ENCODE data around the gene ATP2A3. TPM values are rescaled to one million over a fixed set of nuclear protein-coding genes. Genes with fewer than 3 reads are reported as not detected.
A peak's percentile ranks its signal among the peaks of the same experiment; 100 is the strongest.

ATP2A3 gene
- polyA plus RNA-seq, 2 donors = 5.8 to 7.8 TPM

DNA sequence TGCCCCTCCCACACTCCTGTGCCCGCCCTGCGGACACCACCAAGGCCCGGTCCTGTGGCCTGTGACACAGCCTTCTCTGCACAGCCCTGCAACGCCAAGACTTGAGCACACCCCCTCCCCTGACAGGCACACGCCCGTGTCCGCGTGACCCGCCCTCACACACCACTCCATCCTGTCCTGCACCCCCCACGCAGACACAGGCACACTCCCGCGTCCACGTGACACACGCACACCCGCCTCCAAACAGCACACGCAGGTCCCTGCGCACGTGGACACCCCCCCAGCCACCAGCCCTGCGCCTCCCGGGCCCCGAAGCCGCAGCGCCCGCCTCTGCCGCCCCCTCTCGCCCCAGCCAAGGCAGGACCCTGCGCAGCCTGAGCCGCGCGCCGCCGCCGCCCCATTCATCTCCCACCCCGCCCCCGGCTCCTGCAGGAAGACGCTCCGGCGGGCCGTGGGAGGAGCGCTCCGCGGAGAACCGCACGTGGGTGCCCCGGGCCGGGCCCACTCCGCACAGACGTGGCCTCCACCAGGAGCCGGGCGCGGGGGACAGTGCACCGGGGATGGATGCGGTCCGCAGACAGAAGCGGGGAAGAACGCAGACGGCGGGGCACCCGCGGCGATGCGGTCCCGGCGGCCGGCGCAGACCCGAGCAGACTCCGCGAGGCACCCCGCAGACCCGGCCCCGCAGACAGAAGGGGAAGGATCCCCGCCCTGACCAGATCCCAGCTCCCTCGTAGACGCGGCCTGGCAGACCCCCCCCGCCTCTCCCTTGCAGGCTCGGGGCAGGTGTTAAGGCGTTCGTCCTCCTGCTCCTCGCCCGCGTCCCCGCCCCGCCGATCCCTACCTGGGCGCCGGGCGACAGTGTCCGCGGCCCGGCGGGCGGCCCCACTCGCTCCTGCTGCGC lies 71.9 kb downstream of the ATP2A3 start:
- Histone ChIP-seq H3K4me1 (ENCODE audit: control insufficient read depth in 2 of 2, insufficient read depth in 2 of 2, low read length in 1 of 2) (peaks cover 6 to 57% of the 10 kb centered on the region in 2 donors), H3K36me3 (ENCODE audit: control insufficient read depth in 2 of 2, insufficient read depth in 2 of 2, low read length in 1 of 2) (no peaks in the 10 kb centered on the region), H3K4me3 (ENCODE audit: low read depth in 1 of 2, low read length in 2 of 2) (peak overlapping the region; percentile 51 to 55), H3K27me3 (ENCODE audit: control insufficient read depth in 1 of 2, insufficient read depth in 2 of 2, low read length in 2 of 2) (no peaks in the 10 kb centered on the region), H3K9me3 (ENCODE audit: control insufficient read depth in 2 of 2, insufficient read depth in 1 of 2, low read depth in 1 of 2, low read length in 1 of 2) (no peaks in the 10 kb centered on the region), H3K27ac (ENCODE audit: low read depth in 2 of 2, low read length in 1 of 2) (peak overlapping the region; percentile 62 to 63)
- WGBS, 2 donors = 0 to 1% methylated on average over 80 to 96 of the region's 96 CpGs

DNA sequence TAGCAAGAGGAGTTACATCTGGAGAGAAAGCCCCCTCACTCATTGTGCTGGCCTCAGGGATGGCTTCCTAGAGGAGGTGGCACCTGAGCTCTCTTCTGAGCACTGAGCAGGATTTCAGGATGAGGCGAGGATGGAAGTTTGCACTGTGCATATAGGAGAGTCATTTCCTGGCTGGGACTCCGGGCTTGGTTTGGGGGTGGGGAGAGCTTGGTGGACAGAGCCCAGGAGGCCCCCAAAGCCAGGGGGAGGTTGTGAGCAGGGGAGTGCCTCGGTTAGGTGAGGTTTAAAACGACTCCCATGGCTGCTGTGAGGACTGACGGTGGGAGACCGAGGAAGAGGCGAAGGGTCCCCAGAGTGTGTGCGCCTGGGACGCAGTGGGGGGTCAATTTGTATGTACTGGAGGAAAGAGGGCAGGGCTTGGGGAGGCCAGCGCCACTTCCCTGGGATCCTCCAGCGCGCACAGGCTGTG lies 72.6 kb downstream of the ATP2A3 start:
- Histone ChIP-seq H3K4me1 (ENCODE audit: control insufficient read depth in 2 of 2, insufficient read depth in 2 of 2, low read length in 1 of 2) (peaks cover 6 to 61% of the 10 kb centered on the region in 2 donors), H3K9me3 (ENCODE audit: control insufficient read depth in 2 of 2, insufficient read depth in 1 of 2, low read depth in 1 of 2, low read length in 1 of 2) (no peaks in the 10 kb centered on the region), H3K27ac (ENCODE audit: low read depth in 2 of 2, low read length in 1 of 2) (peak overlapping the region in 1 of 2 donors; percentile 62), H3K36me3 (ENCODE audit: control insufficient read depth in 2 of 2, insufficient read depth in 2 of 2, low read length in 1 of 2) (no peaks in the 10 kb centered on the region), H3K27me3 (ENCODE audit: control insufficient read depth in 1 of 2, insufficient read depth in 2 of 2, low read length in 2 of 2) (no peaks in the 10 kb centered on the region), H3K4me3 (ENCODE audit: low read depth in 1 of 2, low read length in 2 of 2) (peak overlapping the region; percentile 51 to 55)
- WGBS, 2 donors = 47 to 48% methylated on average over 12 of the region's 12 CpGs

DNA sequence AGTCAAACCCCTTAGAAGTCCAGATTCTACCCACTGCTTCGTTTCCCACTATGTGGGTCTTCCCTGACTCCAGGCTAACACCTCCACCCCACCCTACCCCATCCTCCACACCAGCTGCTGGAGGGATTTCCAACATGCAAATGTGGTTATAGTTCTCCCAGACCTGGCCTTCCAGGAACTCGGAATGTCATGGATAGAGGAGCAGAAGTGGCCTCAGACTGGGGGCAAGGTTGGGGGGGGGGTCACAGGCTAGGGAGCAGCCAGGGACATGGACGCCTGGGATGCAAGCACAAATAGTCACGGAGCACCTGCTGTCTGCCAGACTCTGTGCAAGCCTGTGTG lies 73.4 kb downstream of the ATP2A3 start:
- H3K4me1 ChIP-seq (ENCODE audit: control insufficient read depth in 2 of 2, insufficient read depth in 2 of 2, low read length in 1 of 2) = peaks cover 6 to 59% of the 10 kb centered on the region in 2 donors
- WGBS, 2 donors = 56 to 57% methylated on average over 4 of the region's 4 CpGs
- H3K36me3 ChIP-seq (ENCODE audit: control insufficient read depth in 2 of 2, insufficient read depth in 2 of 2, low read length in 1 of 2) = no peaks in the 10 kb centered on the region
- H3K4me3 ChIP-seq (ENCODE audit: low read depth in 1 of 2, low read length in 2 of 2) = no peak overlapping the region
- H3K27me3 ChIP-seq (ENCODE audit: control insufficient read depth in 1 of 2, insufficient read depth in 2 of 2, low read length in 2 of 2) = no peaks in the 10 kb centered on the region
- no peaks in the 10 kb centered on the region for H3K9me3 ChIP-seq (ENCODE audit: control insufficient read depth in 2 of 2, insufficient read depth in 1 of 2, low read depth in 1 of 2, low read length in 1 of 2)
- H3K27ac ChIP-seq (ENCODE audit: low read depth in 2 of 2, low read length in 1 of 2) = peak overlapping the region; percentile 90

DNA sequence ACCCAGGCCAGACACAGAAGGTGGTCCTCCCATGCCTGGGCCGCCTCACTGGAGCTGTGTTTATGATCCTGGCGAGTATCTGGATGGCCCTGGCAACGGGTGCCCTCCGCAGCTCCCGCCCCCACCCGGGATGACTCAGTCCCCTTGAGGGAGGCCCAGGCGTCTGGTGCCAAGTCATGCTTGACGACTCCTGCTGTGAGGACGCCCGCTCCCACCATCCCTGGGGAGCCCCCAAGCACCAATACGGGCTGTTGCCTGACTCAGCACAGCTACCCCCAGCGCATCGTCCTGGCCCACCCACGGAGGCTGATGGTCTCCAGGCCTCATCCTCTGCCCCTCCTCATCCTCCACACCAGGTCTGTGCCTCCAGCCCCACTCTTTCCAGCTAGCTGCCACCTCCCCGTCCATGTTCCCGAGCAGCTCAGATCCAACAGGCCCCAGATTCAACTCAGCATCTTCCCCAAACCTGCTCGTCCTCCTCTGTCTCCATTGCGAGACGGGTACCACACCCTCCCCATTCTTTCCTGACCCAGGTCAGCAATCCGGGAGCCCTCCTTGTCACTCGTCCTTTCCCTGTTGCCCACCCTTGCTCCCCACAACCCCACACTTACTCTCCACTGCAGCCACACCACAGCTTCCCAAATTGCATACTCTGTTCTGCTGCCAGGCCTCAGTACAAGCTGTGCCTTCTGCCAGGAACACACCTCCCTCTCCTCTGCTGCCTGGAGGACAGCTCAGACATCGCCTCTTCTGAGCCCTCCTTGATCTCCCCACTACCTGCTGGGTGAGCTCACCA lies 74.0 kb downstream of the ATP2A3 start:
- 30 to 47% methylated on average over 22 of the region's 22 CpGs for WGBS, 2 donors
- peak overlapping the region; percentile 90 for H3K27ac ChIP-seq (ENCODE audit: low read depth in 2 of 2, low read length in 1 of 2)

DNA sequence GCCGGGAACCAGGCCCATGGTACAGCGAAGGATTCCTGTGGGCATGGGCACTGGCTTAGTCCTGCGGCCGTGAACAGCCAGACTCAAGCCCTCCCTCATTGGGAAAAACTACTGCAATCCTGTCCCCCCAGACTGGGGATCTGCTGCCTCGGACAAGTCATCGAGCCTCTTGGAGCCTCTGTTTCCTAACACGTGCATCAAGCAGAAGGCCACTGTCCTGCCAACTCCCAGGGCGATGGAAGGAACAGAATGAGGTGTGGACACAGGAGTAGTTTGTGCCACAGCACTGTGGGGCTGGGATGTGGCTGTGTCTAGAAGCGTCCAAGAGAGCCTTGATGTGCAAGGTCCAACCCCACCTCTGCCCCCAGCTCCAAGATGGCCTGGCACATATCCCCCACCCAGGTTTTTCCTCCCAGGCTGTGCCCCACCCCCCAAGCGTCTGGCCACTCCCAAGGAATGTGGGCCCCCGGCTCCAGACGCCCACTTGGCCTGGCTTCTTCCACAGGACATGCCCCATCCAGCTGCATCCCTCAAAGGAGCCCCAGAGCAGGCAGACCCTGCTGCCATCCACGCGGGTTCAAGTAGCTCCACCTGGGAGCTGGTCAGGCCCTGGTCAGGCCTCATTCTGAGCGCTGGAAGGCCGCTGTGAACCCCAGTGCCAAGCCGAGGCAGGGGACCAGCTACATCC lies 74.8 kb downstream of the ATP2A3 start:
- Histone ChIP-seq H3K4me3 (ENCODE audit: low read depth in 1 of 2, low read length in 2 of 2) (no peak overlapping the region), H3K9me3 (ENCODE audit: control insufficient read depth in 2 of 2, insufficient read depth in 1 of 2, low read depth in 1 of 2, low read length in 1 of 2) (no peaks in the 10 kb centered on the region), H3K4me1 (ENCODE audit: control insufficient read depth in 2 of 2, insufficient read depth in 2 of 2, low read length in 1 of 2) (peaks cover 6 to 54% of the 10 kb centered on the region in 2 donors), H3K27me3 (ENCODE audit: control insufficient read depth in 1 of 2, insufficient read depth in 2 of 2, low read length in 2 of 2) (no peaks in the 10 kb centered on the region), H3K36me3 (ENCODE audit: control insufficient read depth in 2 of 2, insufficient read depth in 2 of 2, low read length in 1 of 2) (peaks cover 0 to 4% of the 10 kb centered on the region in 2 donors), H3K27ac (ENCODE audit: low read depth in 2 of 2, low read length in 1 of 2) (peak overlapping the region; percentile 90)
- 72 to 77% methylated on average over 17 of the region's 17 CpGs for WGBS, 2 donors

More for the DNA sequence above, 74.0 kb downstream of the ATP2A3 start:
- H3K27me3 ChIP-seq (ENCODE audit: control insufficient read depth in 1 of 2, insufficient read depth in 2 of 2, low read length in 2 of 2) = no peaks in the 10 kb centered on the region
- H3K4me1 ChIP-seq (ENCODE audit: control insufficient read depth in 2 of 2, insufficient read depth in 2 of 2, low read length in 1 of 2) = peaks cover 6 to 58% of the 10 kb centered on the region in 2 donors
- H3K9me3 ChIP-seq (ENCODE audit: control insufficient read depth in 2 of 2, insufficient read depth in 1 of 2, low read depth in 1 of 2, low read length in 1 of 2) = no peaks in the 10 kb centered on the region
- H3K4me3 ChIP-seq (ENCODE audit: low read depth in 1 of 2, low read length in 2 of 2) = no peak overlapping the region
- H3K36me3 ChIP-seq (ENCODE audit: control insufficient read depth in 2 of 2, insufficient read depth in 2 of 2, low read length in 1 of 2) = peaks cover 0 to under 1% of the 10 kb centered on the region in 2 donors

DNA sequence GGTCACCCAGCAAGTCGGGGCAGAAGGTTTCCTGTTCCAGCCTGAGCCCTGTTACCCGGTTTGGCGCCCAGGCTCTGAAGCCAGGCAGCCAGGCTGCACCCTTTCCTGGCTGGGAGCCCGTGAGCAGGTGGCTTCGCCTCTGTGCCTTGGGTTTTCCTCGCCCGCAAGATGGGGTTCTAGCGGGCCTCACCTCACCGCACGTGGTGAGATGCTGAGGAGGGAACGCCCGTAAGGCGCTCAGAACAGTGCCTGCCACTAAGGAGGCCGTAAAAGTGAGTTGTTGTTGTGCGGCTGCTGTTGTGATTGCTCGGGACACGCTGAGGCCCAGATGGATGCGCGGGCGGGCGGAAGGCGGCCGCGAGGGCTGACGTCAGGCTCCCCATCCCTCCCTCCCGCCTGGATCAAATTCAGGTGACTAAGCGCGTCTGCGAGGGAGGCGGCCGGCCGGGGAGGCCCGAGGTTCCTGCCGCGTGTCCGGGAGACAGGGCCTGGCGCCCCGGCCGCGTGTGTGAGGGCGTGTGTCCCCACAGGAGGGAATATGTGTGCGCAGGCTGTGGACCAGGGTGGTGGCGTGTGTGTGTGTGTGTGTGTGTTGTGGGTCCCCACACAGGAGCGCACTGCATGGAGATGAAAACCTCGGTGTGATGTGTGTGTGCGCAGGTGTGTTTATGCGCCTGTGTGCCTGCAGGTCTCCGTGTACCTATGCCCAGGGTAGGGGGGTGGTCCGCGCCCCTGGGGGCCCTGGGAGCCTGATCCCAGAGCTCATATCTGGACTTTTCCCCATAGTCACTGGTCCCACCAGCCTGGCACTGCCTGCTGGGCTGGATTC lies 75.7 kb downstream of the ATP2A3 start:
- Histone ChIP-seq H3K9me3 (ENCODE audit: control insufficient read depth in 2 of 2, insufficient read depth in 1 of 2, low read depth in 1 of 2, low read length in 1 of 2) (no peaks in the 10 kb centered on the region), H3K4me1 (ENCODE audit: control insufficient read depth in 2 of 2, insufficient read depth in 2 of 2, low read length in 1 of 2) (peaks cover 3 to 45% of the 10 kb centered on the region in 2 donors), H3K36me3 (ENCODE audit: control insufficient read depth in 2 of 2, insufficient read depth in 2 of 2, low read length in 1 of 2) (peaks cover 0 to 13% of the 10 kb centered on the region in 2 donors), H3K4me3 (ENCODE audit: low read depth in 1 of 2, low read length in 2 of 2) (no peak overlapping the region), H3K27me3 (ENCODE audit: control insufficient read depth in 1 of 2, insufficient read depth in 2 of 2, low read length in 2 of 2) (no peaks in the 10 kb centered on the region), H3K27ac (ENCODE audit: low read depth in 2 of 2, low read length in 1 of 2) (peak overlapping the region; percentile 90)
- 34 to 54% methylated on average over 48 to 50 of the region's 50 CpGs for whole genome bisulfite sequencing, 2 donors

DNA sequence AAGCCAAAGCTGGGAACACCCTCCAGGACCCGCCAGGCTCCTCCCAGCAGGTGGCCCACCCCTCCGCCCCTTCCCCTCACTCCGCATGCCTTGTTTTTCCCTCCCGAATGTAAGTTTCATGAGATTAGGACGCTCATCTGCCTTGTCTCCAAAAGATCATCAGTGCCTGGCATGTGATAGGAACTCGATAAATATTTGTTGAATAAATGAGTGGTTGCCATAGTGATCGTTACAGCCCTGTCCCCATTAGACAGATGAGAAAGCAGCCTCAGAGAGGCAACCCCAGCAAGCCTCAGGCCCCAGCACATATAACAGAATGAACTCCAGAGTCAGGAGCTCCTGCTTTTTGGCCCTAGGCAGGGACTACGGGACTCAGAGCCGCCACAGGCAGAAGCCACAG lies 76.4 kb downstream of the ATP2A3 start:
- Histone ChIP-seq H3K36me3 (ENCODE audit: control insufficient read depth in 2 of 2, insufficient read depth in 2 of 2, low read length in 1 of 2) (peaks cover 0 to 21% of the 10 kb centered on the region in 2 donors), H3K27me3 (ENCODE audit: control insufficient read depth in 1 of 2, insufficient read depth in 2 of 2, low read length in 2 of 2) (no peaks in the 10 kb centered on the region), H3K4me1 (ENCODE audit: control insufficient read depth in 2 of 2, insufficient read depth in 2 of 2, low read length in 1 of 2) (peaks cover 2 to 42% of the 10 kb centered on the region in 2 donors), H3K27ac (ENCODE audit: low read depth in 2 of 2, low read length in 1 of 2) (peak overlapping the region; percentile 90), H3K4me3 (ENCODE audit: low read depth in 1 of 2, low read length in 2 of 2) (no peak overlapping the region), H3K9me3 (ENCODE audit: control insufficient read depth in 2 of 2, insufficient read depth in 1 of 2, low read depth in 1 of 2, low read length in 1 of 2) (no peaks in the 10 kb centered on the region)
- WGBS, 2 donors = 29 to 46% methylated on average over 9 of the region's 9 CpGs

DNA sequence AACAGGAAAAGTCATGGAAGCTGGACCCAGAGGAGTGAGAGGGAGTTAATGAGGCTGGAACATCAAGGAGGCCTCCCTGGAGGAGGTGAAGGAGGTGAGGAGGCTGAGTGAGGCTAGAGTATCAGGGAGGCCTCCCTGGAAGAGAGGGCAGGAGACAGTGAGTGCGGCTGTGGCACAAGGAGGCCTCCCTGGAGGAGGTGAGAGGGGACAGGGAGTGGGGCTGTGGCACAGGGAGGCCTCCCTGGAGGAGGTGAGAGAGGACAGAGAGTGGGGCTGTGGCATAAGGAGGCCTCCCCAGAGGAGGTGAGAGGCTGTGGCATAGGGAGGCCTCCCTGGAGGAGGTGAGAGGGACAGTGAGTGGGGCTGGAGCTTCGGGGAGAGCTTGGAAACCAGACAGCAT lies 76.8 kb downstream of the ATP2A3 start:
- peaks cover 2 to 42% of the 10 kb centered on the region in 2 donors for H3K4me1 ChIP-seq (ENCODE audit: control insufficient read depth in 2 of 2, insufficient read depth in 2 of 2, low read length in 1 of 2)
- 57 to 70% methylated on average over 2 of the region's 2 CpGs for WGBS, 2 donors
- no peak overlapping the region for H3K4me3 ChIP-seq (ENCODE audit: low read depth in 1 of 2, low read length in 2 of 2)
- H3K9me3 ChIP-seq (ENCODE audit: control insufficient read depth in 2 of 2, insufficient read depth in 1 of 2, low read depth in 1 of 2, low read length in 1 of 2) = no peaks in the 10 kb centered on the region
- H3K27me3 ChIP-seq (ENCODE audit: control insufficient read depth in 1 of 2, insufficient read depth in 2 of 2, low read length in 2 of 2) = no peaks in the 10 kb centered on the region
- H3K27ac ChIP-seq (ENCODE audit: low read depth in 2 of 2, low read length in 1 of 2) = peak overlapping the region; percentile 90
- peaks cover 0 to 23% of the 10 kb centered on the region in 2 donors for H3K36me3 ChIP-seq (ENCODE audit: control insufficient read depth in 2 of 2, insufficient read depth in 2 of 2, low read length in 1 of 2)

Measured in esophagus (tissue), 2 donors.